Myocyte (in vitro differentiated cells): ENCODE data around the gene MTR. TPM values are rescaled to one million over a fixed set of nuclear protein-coding genes. Genes with fewer than 3 reads are reported as not detected.

Experiments used
- DNase-seq: peaks from one replicate; pipeline ENCODE4 v3.0.0-alpha.2; 2012; ENCODE audit warnings: low read depth
- total RNA-seq: library from RNA; depleted of rRNA; stranded (reverse); fragments of >200 nt; gene quantifications from 2 replicates; pipeline ENCODE4 v1.2.3, GENCODE V29; 2014

Gene MTR
- total RNA-seq, 1 donor from 2014 or later = 22.9 TPM

DNA sequence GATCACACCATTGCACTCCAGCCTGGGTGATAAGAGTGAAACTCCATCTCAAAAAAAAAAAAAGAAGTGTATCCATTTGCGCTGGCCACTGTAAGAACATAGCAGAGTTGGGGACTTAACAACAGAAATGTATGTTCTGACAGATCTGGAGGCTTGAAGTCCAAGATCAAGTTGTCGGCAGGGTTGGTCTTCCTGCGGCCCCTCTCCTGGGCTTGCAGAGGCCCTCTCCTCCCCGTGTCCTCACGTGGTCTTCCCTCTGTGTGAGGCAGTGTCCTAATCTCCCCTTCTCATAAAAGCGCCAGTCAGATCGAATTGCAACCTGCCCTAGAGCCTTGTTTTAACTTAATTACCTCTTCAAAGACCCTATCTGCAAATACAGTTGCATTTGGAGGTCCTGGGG lies 156.6 kb downstream of the MTR start:
- no peak for DNase-seq

DNA sequence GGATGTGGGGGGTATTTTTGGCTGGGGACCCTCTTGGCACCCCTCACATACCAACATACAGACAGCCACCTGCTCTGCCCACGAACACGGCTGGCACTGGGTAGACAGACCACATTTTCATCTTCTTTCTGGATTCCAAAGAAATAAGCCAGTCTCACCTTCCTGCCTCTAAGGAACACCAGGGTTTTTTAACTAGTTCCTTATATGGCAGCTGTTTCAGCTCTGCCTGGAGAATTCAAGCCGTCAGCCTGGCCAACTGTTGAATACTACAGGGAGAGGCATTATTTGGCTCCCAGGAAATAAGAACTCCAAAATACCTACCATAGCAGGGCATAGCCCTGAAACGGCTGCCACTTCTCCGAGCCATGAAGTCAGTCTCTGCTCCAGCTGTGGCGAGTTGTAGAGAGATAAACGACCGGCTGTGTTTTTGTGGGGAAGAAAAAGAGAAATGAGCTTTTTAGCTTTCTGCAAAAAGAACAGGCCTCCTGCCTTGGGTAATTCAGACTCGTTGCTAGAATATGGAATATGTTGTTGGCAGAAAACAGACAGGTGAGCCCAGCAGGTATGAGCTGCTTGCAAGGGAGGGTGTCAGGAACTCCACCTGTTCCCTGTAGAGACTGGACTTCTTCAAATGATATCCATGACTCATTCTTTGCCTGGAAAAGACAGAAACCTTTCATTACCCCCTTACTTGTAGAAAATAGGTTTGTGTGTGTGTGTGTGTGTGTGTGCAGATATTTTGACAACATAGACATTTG lies 157.3 kb downstream of the MTR start:
- no peak for DNase-seq

DNA sequence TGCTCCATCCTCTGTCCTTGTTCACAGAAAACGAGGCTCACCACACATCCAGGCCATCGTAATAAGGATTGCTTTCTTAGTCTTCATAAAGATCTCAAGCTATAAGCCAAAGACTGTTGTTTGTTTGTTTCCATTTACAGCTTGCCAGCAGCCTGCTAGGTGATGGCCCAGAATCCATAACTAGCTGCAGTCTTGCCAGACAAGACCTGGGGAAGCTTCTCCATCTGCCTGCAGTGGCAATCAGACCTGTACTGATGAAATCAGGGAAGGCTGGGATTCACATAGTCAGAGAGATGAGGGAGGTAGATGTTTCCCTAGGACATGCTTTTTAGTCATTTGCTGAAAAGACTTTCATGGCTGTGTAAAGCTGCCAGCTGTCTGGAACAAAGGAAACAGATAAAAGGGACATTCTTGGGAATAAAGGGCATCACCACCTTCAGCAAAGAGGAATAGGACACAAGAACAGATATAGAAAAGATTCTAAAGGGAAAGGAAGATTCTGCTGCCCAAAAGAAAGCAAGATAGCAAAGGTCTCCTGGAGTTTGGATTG lies 158.1 kb downstream of the MTR start:
- DNase-seq = no peak

Other genes starting within 250 kb of the MTR start
- 32.1 and 35.5 TPM in 2 replicates for gene HEATR1, start 190.8 kb upstream of the MTR start, total RNA-seq
- 178 and 220 TPM in 2 replicates for gene ACTN2, start 108.8 kb upstream of the MTR start, total RNA-seq
- gene MT1HL1, start 209.1 kb downstream of the MTR start, total RNA-seq = not detected in 2 replicates
- 0.16 TPM in 1 of 2 replicates, not detected in the other for gene RYR2, start 246.9 kb downstream of the MTR start, total RNA-seq